SJCRH30 (cell line): ENCODE measurements around the gene RORB. TPM values are rescaled to one million over a fixed set of nuclear protein-coding genes. Genes with fewer than 3 reads are reported as not detected.
"Not testable (repeated sequence)": the region's sequence is repeated elsewhere in the genome, so short reads cannot be mapped to it uniquely, and the experiment has no call there.

Source experiments
- DNase-seq, 2 experiments: peaks; one replicate each; pipeline ENCODE4 v3.0.0-alpha.2; 2015 to 2020
- H3K27ac ChIP-seq: fragments of 250-450 bp; sonication (Bioruptor Pico); 2 replicates; pipeline ENCODE4 v1.5.1; 2020; ENCODE audit warnings: mild to moderate bottlenecking, moderate library complexity
- H3K27me3 ChIP-seq: fragments of 250-450 bp; sonication (Bioruptor Pico); 2 replicates; pipeline ENCODE4 v1.5.1; 2020; ENCODE audit warnings: mild to moderate bottlenecking, moderate library complexity
- H3K36me3 ChIP-seq: fragments of 250-450 bp; sonication (Bioruptor Pico); 2 replicates; pipeline ENCODE4 v1.5.1; 2020; ENCODE audit warnings: mild to moderate bottlenecking, moderate library complexity
- H3K4me1 ChIP-seq: fragments of 250-450 bp; sonication (Bioruptor Pico); 2 replicates; pipeline ENCODE4 v1.5.1; 2020; ENCODE audit warnings: mild to moderate bottlenecking, moderate library complexity
- H3K4me3 ChIP-seq: fragments of 250-450 bp; sonication (Bioruptor Pico); 2 replicates; pipeline ENCODE4 v1.5.1; 2020; ENCODE audit warnings: mild to moderate bottlenecking, moderate library complexity
- H3K9me3 ChIP-seq: fragments of 250-450 bp; sonication (Bioruptor Pico); replicated peaks from 2 replicates; pipeline ENCODE4 v1.5.1; 2020; ENCODE audit warnings: mild to moderate bottlenecking, moderate library complexity
- total RNA-seq: library from RNA; depleted of rRNA; stranded (reverse); fragments of >200 nt; shearing (Covaris generic); gene quantifications from 2 replicates; pipeline ENCODE4 v1.2.3, GENCODE V29; 2014

Gene RORB
- total RNA-seq, 1 experiment from 2014 or later = not detected

- not testable (repeated sequence) for H3K4me1 ChIP-seq, H3K27ac ChIP-seq, H3K36me3 ChIP-seq, H3K4me3 ChIP-seq, H3K27me3 ChIP-seq, DNase-seq, H3K9me3 ChIP-seq
Measured at GRCh38 chr9:74530458-74530857, 33.3 kb downstream of the RORB start.

- H3K4me3 ChIP-seq = no peak overlapping the region
- DNase-seq = no peak
- no peaks in the 10 kb centered on the region for H3K9me3 ChIP-seq
- no peak overlapping the region for H3K27ac ChIP-seq
- H3K4me1 ChIP-seq = no peaks in the 10 kb centered on the region; the same call in 1 of the 2 replicates
- peaks cover 6% of the 10 kb centered on the region; the same call in 1 of the 2 replicates for H3K27me3 ChIP-seq
- H3K36me3 ChIP-seq = no peaks in the 10 kb centered on the region
Measured at GRCh38 chr9:74533253-74533652, 36.1 kb downstream of the RORB start.

- no peak overlapping the region for H3K27ac ChIP-seq
- no peak for DNase-seq
- H3K9me3 ChIP-seq = no peaks in the 10 kb centered on the region
- H3K36me3 ChIP-seq = no peaks in the 10 kb centered on the region
- H3K4me3 ChIP-seq = no peak overlapping the region
- H3K27me3 ChIP-seq = no peaks in the 10 kb centered on the region
- no peaks in the 10 kb centered on the region for H3K4me1 ChIP-seq
Measured at GRCh38 chr9:74534841-74535240, 37.7 kb downstream of the RORB start.

- H3K9me3 ChIP-seq = no peaks in the 10 kb centered on the region
- H3K4me3 ChIP-seq = no peak overlapping the region
- 0 out of 2 replicates have a peak, but pooled peaks cover 3% of the 10 kb centered on the region for H3K27me3 ChIP-seq
- H3K27ac ChIP-seq = no peak overlapping the region
- no peak for DNase-seq
- H3K36me3 ChIP-seq = no peaks in the 10 kb centered on the region
- H3K4me1 ChIP-seq = no peaks in the 10 kb centered on the region
Measured at GRCh38 chr9:74543145-74543544, 46.0 kb downstream of the RORB start.

GRCh38 chr9:74551266-74551665 lies 54.1 kb downstream of the RORB start:
- H3K27ac ChIP-seq = no peak overlapping the region
- H3K4me3 ChIP-seq = no peak overlapping the region
- no peaks in the 10 kb centered on the region for H3K4me1 ChIP-seq
- DNase-seq = no peak
- H3K36me3 ChIP-seq = no peaks in the 10 kb centered on the region
- peaks cover 14% of the 10 kb centered on the region; the same call in 1 of the 2 replicates for H3K27me3 ChIP-seq
- H3K9me3 ChIP-seq = no peaks in the 10 kb centered on the region

- Histone ChIP-seq H3K36me3 (no peaks in the 10 kb centered on the region), H3K4me3 (no peak overlapping the region), H3K9me3 (no peaks in the 10 kb centered on the region), H3K4me1 (no peaks in the 10 kb centered on the region), H3K27me3 (peaks cover 11% of the 10 kb centered on the region; the same call in 1 of the 2 replicates), H3K27ac (no peak overlapping the region)
- DNase-seq = peak in 1 of 2 experiments; percentile 22
Measured at GRCh38 chr9:74554751-74555419, 57.8 kb downstream of the RORB start.

GRCh38 chr9:74555565-74555964 lies 58.4 kb downstream of the RORB start:
- no peaks in the 10 kb centered on the region for H3K36me3 ChIP-seq
- no peak overlapping the region for H3K4me3 ChIP-seq
- no peak for DNase-seq
- H3K4me1 ChIP-seq = no peaks in the 10 kb centered on the region
- H3K9me3 ChIP-seq = no peaks in the 10 kb centered on the region
- peaks cover 11% of the 10 kb centered on the region; the same call in 1 of the 2 replicates for H3K27me3 ChIP-seq
- no peak overlapping the region for H3K27ac ChIP-seq

GRCh38 chr9:74556685-74557084 lies 59.5 kb downstream of the RORB start:
- H3K9me3 ChIP-seq = no peaks in the 10 kb centered on the region
- peaks cover 5% of the 10 kb centered on the region; the same call in 1 of the 2 replicates for H3K27me3 ChIP-seq
- H3K27ac ChIP-seq = no peak overlapping the region
- H3K4me3 ChIP-seq = no peak overlapping the region
- H3K4me1 ChIP-seq = no peaks in the 10 kb centered on the region
- H3K36me3 ChIP-seq = no peaks in the 10 kb centered on the region
- DNase-seq = no peak

GRCh38 chr9:74557571-74557970 lies 60.4 kb downstream of the RORB start:
- H3K36me3 ChIP-seq = no peaks in the 10 kb centered on the region
- no peaks in the 10 kb centered on the region for H3K4me1 ChIP-seq
- no peak overlapping the region for H3K4me3 ChIP-seq
- H3K9me3 ChIP-seq = no peaks in the 10 kb centered on the region
- peaks cover 5% of the 10 kb centered on the region; the same call in 1 of the 2 replicates for H3K27me3 ChIP-seq
- H3K27ac ChIP-seq = no peak overlapping the region
- DNase-seq = no peak

- no peaks in the 10 kb centered on the region for H3K36me3 ChIP-seq
- no peak for DNase-seq
- no peak overlapping the region for H3K4me3 ChIP-seq
- no peaks in the 10 kb centered on the region for H3K4me1 ChIP-seq
- no peak overlapping the region for H3K27ac ChIP-seq
- H3K9me3 ChIP-seq = no peaks in the 10 kb centered on the region
- H3K27me3 ChIP-seq = 0 out of 2 replicates have a peak, but pooled peaks cover under 1% of the 10 kb centered on the region
Measured at GRCh38 chr9:74562611-74563010, 65.5 kb downstream of the RORB start.

GRCh38 chr9:74570879-74571512 lies 73.9 kb downstream of the RORB start:
- no peak overlapping the region for H3K4me3 ChIP-seq
- peaks cover 23% of the 10 kb centered on the region; the same call in 1 of the 2 replicates for H3K27me3 ChIP-seq
- peak in 1 of 2 experiments; percentile 53 for DNase-seq
- H3K9me3 ChIP-seq = no peaks in the 10 kb centered on the region
- H3K36me3 ChIP-seq = no peaks in the 10 kb centered on the region
- H3K27ac ChIP-seq = no peak overlapping the region
- 0 out of 2 replicates have a peak, but pooled peaks cover 5% of the 10 kb centered on the region for H3K4me1 ChIP-seq

- H3K36me3 ChIP-seq = no peaks in the 10 kb centered on the region
- DNase-seq = peak; percentile 35 to 64
- H3K27ac ChIP-seq = no peak overlapping the region
- no peak overlapping the region for H3K4me3 ChIP-seq
- H3K27me3 ChIP-seq = peaks cover 20% of the 10 kb centered on the region; the same call in 1 of the 2 replicates
- 0 out of 2 replicates have a peak, but pooled peaks cover 5% of the 10 kb centered on the region for H3K4me1 ChIP-seq
- H3K9me3 ChIP-seq = no peaks in the 10 kb centered on the region
Measured at GRCh38 chr9:74573640-74574191, 76.6 kb downstream of the RORB start.

- Histone ChIP-seq H3K9me3 (no peaks in the 10 kb centered on the region), H3K4me3 (no peak overlapping the region), H3K36me3 (no peaks in the 10 kb centered on the region), H3K27me3 (peaks cover 20% of the 10 kb centered on the region; the same call in 1 of the 2 replicates), H3K27ac (no peak overlapping the region), H3K4me1 (0 out of 2 replicates have a peak, but pooled peaks cover 5% of the 10 kb centered on the region)
- no peak for DNase-seq
Measured at GRCh38 chr9:74576176-74576575, 79.0 kb downstream of the RORB start.

- Histone ChIP-seq H3K27ac (no peak overlapping the region), H3K27me3 (peaks cover 20% of the 10 kb centered on the region; the same call in 1 of the 2 replicates), H3K36me3 (no peaks in the 10 kb centered on the region), H3K9me3 (no peaks in the 10 kb centered on the region), H3K4me1 (0 out of 2 replicates have a peak, but pooled peaks cover 5% of the 10 kb centered on the region), H3K4me3 (no peak overlapping the region)
- DNase-seq = peak in 1 of 2 experiments; percentile 37
Measured at GRCh38 chr9:74577956-74578355, 80.8 kb downstream of the RORB start.

- Histone ChIP-seq H3K4me1 (no peaks in the 10 kb centered on the region), H3K9me3 (no peaks in the 10 kb centered on the region), H3K36me3 (no peaks in the 10 kb centered on the region), H3K27me3 (peaks cover 12% of the 10 kb centered on the region), H3K27ac (no peak overlapping the region), H3K4me3 (no peak overlapping the region)
- DNase-seq = no peak
Measured at GRCh38 chr9:74589576-74589975, 92.4 kb downstream of the RORB start.
